WTC11 (cell line): ENCODE results near the gene CLDN3. TPM values are rescaled to one million over a fixed set of nuclear protein-coding genes. Genes with fewer than 3 reads are reported as not detected.

Experiments
- ATAC-seq: fragments of 200-7000 bp; cut with Tn5 transposase; 2 replicates; pipeline ENCODE4 v1.10.0; 2021; ENCODE audit warnings: mild to moderate bottlenecking, moderate library complexity
- CTCF ChIA-PET: fragments of 300-600 bp; sonication (Branson Sonifier 250); formaldehyde crosslinking; loops from one replicate; lab custom pipeline; 2021; ENCODE audit warnings: antibody characterized with exemption; lab: Charles Lee
- POLR2A ChIA-PET: fragments of 350-600 bp; sonication (Branson Sonifier 250); formaldehyde crosslinking; loops from one replicate; lab custom pipeline; 2021; ENCODE audit warnings: antibody characterized with exemption; lab: Charles Lee
- DNase-seq: peaks from one replicate; pipeline ENCODE4 v3.0.0; 2021; ENCODE audit warnings: low spot score
- H3K27ac Mint-ChIP-seq: 2 replicates; pipeline ENCODE4 v1.8.0; 2021; ENCODE audit warnings: mixed read lengths
- H3K27me3 Mint-ChIP-seq: 2 replicates; pipeline ENCODE4 v1.8.0; 2021; ENCODE audit warnings: low read depth, mild to moderate bottlenecking, moderate library complexity, mixed read lengths
- H3K36me3 Mint-ChIP-seq: 2 replicates; pipeline ENCODE4 v1.8.0; 2021; ENCODE audit warnings: mixed read lengths
- H3K4me1 Mint-ChIP-seq: 2 replicates; pipeline ENCODE4 v1.8.0; 2022; ENCODE audit warnings: mixed read lengths
- H3K4me3 Mint-ChIP-seq: 2 replicates; pipeline ENCODE4 v1.8.0; 2021; ENCODE audit warnings: mild to moderate bottlenecking, moderate library complexity, mixed read lengths
- H3K9me3 Mint-ChIP-seq: 2 replicates; pipeline ENCODE4 v1.8.0; 2021; ENCODE audit warnings: mixed read lengths
- CBFB ChIP-seq: sonication (generic); formaldehyde crosslinking; IDR thresholded peaks from 2 replicates; pipeline ENCODE4 v1.8.1; 2022; ENCODE audit warnings: mild to moderate bottlenecking, low read depth, missing genetic modification reagents
- E2F1 ChIP-seq: sonication (generic); formaldehyde crosslinking; IDR thresholded peaks from 2 replicates; pipeline ENCODE4 v1.8.0; 2022; ENCODE audit warnings: mild to moderate bottlenecking, missing genetic modification reagents
- ESRRA ChIP-seq: sonication (generic); formaldehyde crosslinking; IDR thresholded peaks from 2 replicates; pipeline ENCODE4 v1.8.1; 2022; ENCODE audit warnings: mild to moderate bottlenecking, missing genetic modification reagents, borderline replicate concordance
- GRHL2 ChIP-seq: fragments of 250-450 bp; sonication (Bioruptor Pico); IDR thresholded peaks from 2 replicates; pipeline ENCODE4 v1.8.0; 2022; ENCODE audit warnings: mild to moderate bottlenecking, moderate library complexity; ENCODE audit not compliant: insufficient replicate concordance, severe bottlenecking
- GTF2I ChIP-seq: fragments of 250-450 bp; sonication (Bioruptor Pico); conservative IDR thresholded peaks from 2 replicates; pipeline ENCODE4 v1.4.0; 2021; ENCODE audit warnings: mild to moderate bottlenecking
- MXD4 ChIP-seq: fragments of 250-450 bp; sonication (Bioruptor Pico); IDR thresholded peaks from 2 replicates; pipeline ENCODE4 v1.8.0; 2021; ENCODE audit warnings: mild to moderate bottlenecking, moderate library complexity, borderline replicate concordance
- MYBL2 ChIP-seq: sonication (generic); formaldehyde crosslinking; IDR thresholded peaks from 2 replicates; pipeline ENCODE4 v1.8.1; 2023; ENCODE audit warnings: mild to moderate bottlenecking, moderate library complexity, missing genetic modification reagents
- PREB ChIP-seq: sonication (generic); formaldehyde crosslinking; IDR thresholded peaks from 2 replicates; pipeline ENCODE4 v1.8.1; 2022; ENCODE audit warnings: mild to moderate bottlenecking, missing genetic modification reagents, moderate library complexity, borderline replicate concordance
- TEAD4 ChIP-seq: sonication (generic); formaldehyde crosslinking; IDR thresholded peaks from 2 replicates; pipeline ENCODE4 v1.8.0; 2022; ENCODE audit warnings: mild to moderate bottlenecking, missing genetic modification reagents
- TP53 ChIP-seq: sonication (generic); formaldehyde crosslinking; IDR thresholded peaks from 2 replicates; pipeline ENCODE4 v1.8.1; 2023; ENCODE audit warnings: mild to moderate bottlenecking, missing genetic modification reagents
- ZBTB43 ChIP-seq: sonication (generic); formaldehyde crosslinking; IDR thresholded peaks from 2 replicates; pipeline ENCODE4 v1.8.1; 2023; ENCODE audit warnings: mild to moderate bottlenecking, missing genetic modification reagents
- ZNF423 ChIP-seq: fragments of 250-450 bp; sonication (Bioruptor Pico); IDR thresholded peaks from 2 replicates; pipeline ENCODE4 v2.1.2; 2022; ENCODE audit warnings: mild to moderate bottlenecking, moderate library complexity
- ZNF425 ChIP-seq: fragments of 250-450 bp; sonication (Bioruptor Pico); conservative IDR thresholded peaks from 2 replicates; pipeline ENCODE4 v1.9.0; 2021; ENCODE audit warnings: mild to moderate bottlenecking
- ZNF671 ChIP-seq: fragments of 250-450 bp; sonication (Bioruptor Pico); IDR thresholded peaks from 2 replicates; pipeline ENCODE4 v1.8.0; 2021; ENCODE audit warnings: mild to moderate bottlenecking
- total RNA-seq: library from RNA; stranded (reverse); gene quantifications from 3 replicates; pipeline ENCODE4 v1.2.3, GENCODE V29; 2021
- TF ChIP-seq, protein P1 (sequence below): sonication (generic); formaldehyde crosslinking; IDR thresholded peaks from 2 replicates; pipeline ENCODE4 v1.8.0; 2022; ENCODE audit warnings: missing genetic modification reagents
- TF ChIP-seq, protein P2 (sequence below): fragments of 250-450 bp; sonication (Bioruptor Pico); IDR thresholded peaks from 2 replicates; pipeline ENCODE4 v1.9.0; 2021; ENCODE audit warnings: mild to moderate bottlenecking
- TF ChIP-seq, protein P3 (sequence below): sonication (generic); formaldehyde crosslinking; IDR thresholded peaks from 2 replicates; pipeline ENCODE4 v1.8.1; 2023; ENCODE audit warnings: mild to moderate bottlenecking, missing genetic modification reagents, borderline replicate concordance

The CLDN3 gene
- total RNA-seq, 1 experiment from 2014 or later = 20.7 TPM

DNA sequence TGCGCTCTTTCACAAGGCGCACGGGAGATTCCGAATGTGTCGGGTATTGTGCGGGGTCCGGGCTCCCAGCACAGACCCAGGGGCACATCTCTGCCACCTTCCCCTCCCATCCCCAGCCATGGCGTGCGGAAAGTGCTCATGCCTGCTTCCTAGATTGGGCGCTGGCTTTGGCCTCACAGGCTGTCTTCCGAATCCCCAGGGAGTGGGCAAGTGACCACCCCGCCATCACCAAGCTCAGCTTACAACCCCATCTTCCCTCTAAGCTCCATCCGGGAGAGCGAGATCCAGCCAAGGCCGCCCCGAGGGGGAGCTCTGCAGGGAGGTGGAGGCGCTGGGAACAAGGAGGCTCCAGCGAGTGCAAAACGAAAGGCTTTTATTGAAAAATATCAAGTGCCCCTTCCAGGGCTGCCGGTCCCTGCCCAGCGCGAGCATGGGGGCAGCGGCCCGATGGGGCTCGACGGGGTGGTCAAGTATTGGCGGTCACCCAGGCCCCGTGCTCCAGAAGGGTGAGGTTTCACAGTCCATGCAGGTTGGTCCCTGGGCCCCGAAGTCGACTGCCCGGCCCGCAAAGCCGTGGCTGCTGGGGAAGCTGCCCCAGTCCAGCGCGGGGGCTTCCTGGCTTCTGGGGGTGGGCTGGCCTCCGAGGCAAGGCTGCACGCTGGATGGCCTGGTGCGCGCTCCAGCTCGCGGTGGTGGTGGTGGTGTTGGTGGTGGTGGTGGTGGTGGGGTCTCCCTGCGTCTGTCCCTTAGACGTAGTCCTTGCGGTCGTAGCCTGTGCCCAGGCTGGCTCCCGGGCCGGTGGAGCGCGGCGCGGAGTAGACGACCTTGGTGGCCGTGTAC is 1.2 kb downstream of the CLDN3 start (continued):
- TF ChIP-seq, protein P1, sequence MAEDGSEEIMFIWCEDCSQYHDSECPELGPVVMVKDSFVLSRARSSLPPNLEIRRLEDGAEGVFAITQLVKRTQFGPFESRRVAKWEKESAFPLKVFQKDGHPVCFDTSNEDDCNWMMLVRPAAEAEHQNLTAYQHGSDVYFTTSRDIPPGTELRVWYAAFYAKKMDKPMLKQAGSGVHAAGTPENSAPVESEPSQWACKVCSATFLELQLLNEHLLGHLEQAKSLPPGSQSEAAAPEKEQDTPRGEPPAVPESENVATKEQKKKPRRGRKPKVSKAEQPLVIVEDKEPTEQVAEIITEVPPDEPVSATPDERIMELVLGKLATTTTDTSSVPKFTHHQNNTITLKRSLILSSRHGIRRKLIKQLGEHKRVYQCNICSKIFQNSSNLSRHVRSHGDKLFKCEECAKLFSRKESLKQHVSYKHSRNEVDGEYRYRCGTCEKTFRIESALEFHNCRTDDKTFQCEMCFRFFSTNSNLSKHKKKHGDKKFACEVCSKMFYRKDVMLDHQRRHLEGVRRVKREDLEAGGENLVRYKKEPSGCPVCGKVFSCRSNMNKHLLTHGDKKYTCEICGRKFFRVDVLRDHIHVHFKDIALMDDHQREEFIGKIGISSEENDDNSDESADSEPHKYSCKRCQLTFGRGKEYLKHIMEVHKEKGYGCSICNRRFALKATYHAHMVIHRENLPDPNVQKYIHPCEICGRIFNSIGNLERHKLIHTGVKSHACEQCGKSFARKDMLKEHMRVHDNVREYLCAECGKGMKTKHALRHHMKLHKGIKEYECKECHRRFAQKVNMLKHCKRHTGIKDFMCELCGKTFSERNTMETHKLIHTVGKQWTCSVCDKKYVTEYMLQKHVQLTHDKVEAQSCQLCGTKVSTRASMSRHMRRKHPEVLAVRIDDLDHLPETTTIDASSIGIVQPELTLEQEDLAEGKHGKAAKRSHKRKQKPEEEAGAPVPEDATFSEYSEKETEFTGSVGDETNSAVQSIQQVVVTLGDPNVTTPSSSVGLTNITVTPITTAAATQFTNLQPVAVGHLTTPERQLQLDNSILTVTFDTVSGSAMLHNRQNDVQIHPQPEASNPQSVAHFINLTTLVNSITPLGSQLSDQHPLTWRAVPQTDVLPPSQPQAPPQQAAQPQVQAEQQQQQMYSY (CRISPR knock-in tag) = no peak

DNA sequence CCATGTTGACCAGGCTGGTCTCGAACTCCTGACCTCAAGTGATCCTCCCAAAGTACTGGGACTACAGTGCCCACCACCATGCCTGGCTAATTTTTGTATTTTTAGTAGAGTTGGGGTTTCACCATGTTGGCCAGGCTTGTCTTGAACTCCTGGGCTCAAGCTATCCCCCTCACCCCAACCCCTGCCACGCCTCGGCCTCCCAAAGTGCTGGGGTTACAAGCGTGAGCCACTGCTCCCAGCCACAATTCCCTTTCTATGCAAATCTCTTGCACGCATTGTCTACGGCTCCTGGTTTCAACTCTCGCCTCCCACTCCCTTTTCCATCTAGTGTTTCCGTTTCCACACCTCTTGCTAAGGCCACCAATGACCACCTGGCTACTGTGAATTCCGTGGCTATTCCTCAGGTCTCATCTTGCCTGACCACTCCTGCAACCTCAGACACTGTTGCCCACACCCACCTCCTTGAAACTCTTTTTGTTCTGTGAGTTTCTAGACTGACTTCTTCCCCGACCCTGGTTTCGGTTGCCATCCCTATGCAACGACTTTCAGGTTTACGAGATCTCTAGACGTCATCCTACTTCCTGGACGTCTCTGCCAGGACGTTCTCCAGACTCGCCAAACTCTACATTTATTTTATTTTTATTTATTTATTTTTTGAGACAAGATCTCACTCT is 3.4 kb downstream of the CLDN3 start:
- H3K27me3 Mint-ChIP-seq = peaks cover 10% of the 10 kb centered on the region; the same call in 1 of the 2 replicates
- ChIA-PET POLR2A (no interaction called here), CTCF (interaction anchor here (1.1 kb wide), 1 partner anchor 44 kb away, joined by 3 read pairs; no protein-coding TSS in a partner anchor)
- no peak for DNase-seq
- peaks cover 21% of the 10 kb centered on the region for H3K4me1 Mint-ChIP-seq
- H3K9me3 Mint-ChIP-seq = no peaks in the 10 kb centered on the region
- ATAC-seq = no peak
- H3K36me3 Mint-ChIP-seq = no peaks in the 10 kb centered on the region
- no peak overlapping the region for H3K4me3 Mint-ChIP-seq
- no peak overlapping the region for H3K27ac Mint-ChIP-seq
- TF ChIP-seq PREB (CRISPR knock-in tag) (no peak), TP53 (CRISPR knock-in tag) (no peak), ZNF425 (CRISPR knock-in tag) (no peak), MYBL2 (CRISPR knock-in tag) (no peak), TEAD4 (CRISPR knock-in tag) (no peak), ESRRA (no peak), MXD4 (CRISPR knock-in tag) (no peak), ZBTB43 (CRISPR knock-in tag) (no peak), E2F1 (CRISPR knock-in tag) (no peak), GTF2I (no peak), CBFB (no peak), ZNF671 (CRISPR knock-in tag) (no peak), ZNF423 (CRISPR knock-in tag) (no peak), GRHL2 (CRISPR knock-in tag) (no peak)
- TF ChIP-seq, protein P2, sequence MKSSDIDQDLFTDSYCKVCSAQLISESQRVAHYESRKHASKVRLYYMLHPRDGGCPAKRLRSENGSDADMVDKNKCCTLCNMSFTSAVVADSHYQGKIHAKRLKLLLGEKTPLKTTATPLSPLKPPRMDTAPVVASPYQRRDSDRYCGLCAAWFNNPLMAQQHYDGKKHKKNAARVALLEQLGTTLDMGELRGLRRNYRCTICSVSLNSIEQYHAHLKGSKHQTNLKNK (CRISPR knock-in tag) = no peak
- TF ChIP-seq, protein P3, sequence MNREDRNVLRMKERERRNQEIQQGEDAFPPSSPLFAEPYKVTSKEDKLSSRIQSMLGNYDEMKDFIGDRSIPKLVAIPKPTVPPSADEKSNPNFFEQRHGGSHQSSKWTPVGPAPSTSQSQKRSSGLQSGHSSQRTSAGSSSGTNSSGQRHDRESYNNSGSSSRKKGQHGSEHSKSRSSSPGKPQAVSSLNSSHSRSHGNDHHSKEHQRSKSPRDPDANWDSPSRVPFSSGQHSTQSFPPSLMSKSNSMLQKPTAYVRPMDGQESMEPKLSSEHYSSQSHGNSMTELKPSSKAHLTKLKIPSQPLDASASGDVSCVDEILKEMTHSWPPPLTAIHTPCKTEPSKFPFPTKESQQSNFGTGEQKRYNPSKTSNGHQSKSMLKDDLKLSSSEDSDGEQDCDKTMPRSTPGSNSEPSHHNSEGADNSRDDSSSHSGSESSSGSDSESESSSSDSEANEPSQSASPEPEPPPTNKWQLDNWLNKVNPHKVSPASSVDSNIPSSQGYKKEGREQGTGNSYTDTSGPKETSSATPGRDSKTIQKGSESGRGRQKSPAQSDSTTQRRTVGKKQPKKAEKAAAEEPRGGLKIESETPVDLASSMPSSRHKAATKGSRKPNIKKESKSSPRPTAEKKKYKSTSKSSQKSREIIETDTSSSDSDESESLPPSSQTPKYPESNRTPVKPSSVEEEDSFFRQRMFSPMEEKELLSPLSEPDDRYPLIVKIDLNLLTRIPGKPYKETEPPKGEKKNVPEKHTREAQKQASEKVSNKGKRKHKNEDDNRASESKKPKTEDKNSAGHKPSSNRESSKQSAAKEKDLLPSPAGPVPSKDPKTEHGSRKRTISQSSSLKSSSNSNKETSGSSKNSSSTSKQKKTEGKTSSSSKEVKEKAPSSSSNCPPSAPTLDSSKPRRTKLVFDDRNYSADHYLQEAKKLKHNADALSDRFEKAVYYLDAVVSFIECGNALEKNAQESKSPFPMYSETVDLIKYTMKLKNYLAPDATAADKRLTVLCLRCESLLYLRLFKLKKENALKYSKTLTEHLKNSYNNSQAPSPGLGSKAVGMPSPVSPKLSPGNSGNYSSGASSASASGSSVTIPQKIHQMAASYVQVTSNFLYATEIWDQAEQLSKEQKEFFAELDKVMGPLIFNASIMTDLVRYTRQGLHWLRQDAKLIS (CRISPR knock-in tag) = no peak
